Keratinocyte (primary cell): ENCODE results near the gene PVRIG.
"Not testable (repeated sequence)": the region's sequence is repeated elsewhere in the genome, so short reads cannot be mapped to it uniquely, and the experiment has no call there.

Source experiments
- EZH2 ChIP-seq: IDR thresholded peaks from one replicate; pipeline ENCODE4 v1.6.1; 2012; ENCODE audit warnings: inconsistent platforms, mild to moderate bottlenecking, low read length, moderate library complexity
- TF ChIP-seq, protein P1 (sequence below), 3 experiments: IDR thresholded peaks in 1 of 3; conservative IDR thresholded peaks in 1 of 3; optimal IDR thresholded peaks in 1 of 3; 2 replicates in 2 of 3; 3 replicates in 1 of 3; pipeline versions ENCODE3 to v1.5.1; 2011; ENCODE audit warnings: low read length in 3 of 3, mild to moderate bottlenecking in 3 of 3, moderate library complexity in 2 of 3, control low read depth in 1 of 3, inconsistent platforms in 1 of 3; ENCODE audit not compliant: insufficient read depth in 2 of 3; ENCODE audit errors: extremely low read depth in 1 of 3

DNA sequence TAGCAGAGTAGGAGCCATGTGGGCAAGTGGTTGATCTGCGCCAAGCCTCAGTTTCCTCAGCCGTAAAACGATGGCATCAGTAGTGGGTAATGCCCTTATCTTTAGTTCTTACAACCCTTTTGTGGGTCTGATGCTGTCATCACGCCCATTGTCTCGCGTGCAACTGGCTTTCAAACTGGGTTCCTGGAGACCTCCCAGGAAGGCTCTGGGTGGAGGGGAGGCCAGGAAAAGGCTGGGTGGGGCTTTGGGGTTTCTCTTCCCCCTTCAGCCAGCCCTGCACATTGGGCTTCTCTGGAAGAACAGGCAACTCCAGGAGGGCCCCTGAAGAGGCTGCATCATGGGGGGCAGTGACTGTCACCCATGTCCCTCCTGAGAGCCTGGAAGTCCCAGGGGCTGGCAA, 5.1 kb downstream of the PVRIG start:
- TF ChIP-seq, protein P1, sequence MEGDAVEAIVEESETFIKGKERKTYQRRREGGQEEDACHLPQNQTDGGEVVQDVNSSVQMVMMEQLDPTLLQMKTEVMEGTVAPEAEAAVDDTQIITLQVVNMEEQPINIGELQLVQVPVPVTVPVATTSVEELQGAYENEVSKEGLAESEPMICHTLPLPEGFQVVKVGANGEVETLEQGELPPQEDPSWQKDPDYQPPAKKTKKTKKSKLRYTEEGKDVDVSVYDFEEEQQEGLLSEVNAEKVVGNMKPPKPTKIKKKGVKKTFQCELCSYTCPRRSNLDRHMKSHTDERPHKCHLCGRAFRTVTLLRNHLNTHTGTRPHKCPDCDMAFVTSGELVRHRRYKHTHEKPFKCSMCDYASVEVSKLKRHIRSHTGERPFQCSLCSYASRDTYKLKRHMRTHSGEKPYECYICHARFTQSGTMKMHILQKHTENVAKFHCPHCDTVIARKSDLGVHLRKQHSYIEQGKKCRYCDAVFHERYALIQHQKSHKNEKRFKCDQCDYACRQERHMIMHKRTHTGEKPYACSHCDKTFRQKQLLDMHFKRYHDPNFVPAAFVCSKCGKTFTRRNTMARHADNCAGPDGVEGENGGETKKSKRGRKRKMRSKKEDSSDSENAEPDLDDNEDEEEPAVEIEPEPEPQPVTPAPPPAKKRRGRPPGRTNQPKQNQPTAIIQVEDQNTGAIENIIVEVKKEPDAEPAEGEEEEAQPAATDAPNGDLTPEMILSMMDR (optimal IDR thresholded peaks at IDR 0.05 in 1 of 3, IDR thresholded peaks at IDR 0.05 in 1 of 3, conservative IDR thresholded peaks at IDR 0.05 in 1 of 3; ENCODE audit: extremely low read depth in 1 of 3, insufficient read depth in 2 of 3, low read length in 3 of 3) = not testable (repeated sequence)
- TF ChIP-seq EZH2 = not testable (repeated sequence)
